Activated T-helper 17 cell treated with anti-CD3 and anti-CD28 coated beads, Interleukin-2, amount 50 U/mL, for 72 hours (primary cell): ENCODE measurements around the gene WNT11. TPM values are rescaled to one million over a fixed set of nuclear protein-coding genes. Genes with fewer than 3 reads are reported as not detected.

Experiments used
- ATAC-seq: fragments of 150-1000 bp; cut with Tn5 transposase; replicated peaks from 2 replicates; pipeline ENCODE4 v1.10.0; 2021; ENCODE audit warnings: mild to moderate bottlenecking, moderate library complexity
- H3K27ac Mint-ChIP-seq: one replicate; pipeline ENCODE4 v1.8.0; 2022; ENCODE audit warnings: mixed read lengths
- H3K27me3 Mint-ChIP-seq: one replicate; pipeline ENCODE4 v1.8.0; 2022; ENCODE audit warnings: mixed read lengths
- H3K36me3 Mint-ChIP-seq: one replicate; pipeline ENCODE4 v1.8.0; 2022; ENCODE audit warnings: low read depth, mild to moderate bottlenecking, mixed read lengths
- H3K4me1 Mint-ChIP-seq: one replicate; pipeline ENCODE4 v1.8.0; 2022; ENCODE audit warnings: mixed read lengths
- H3K4me3 Mint-ChIP-seq: one replicate; pipeline ENCODE4 v1.8.0; 2022; ENCODE audit warnings: mild to moderate bottlenecking, mixed read lengths
- H3K9me3 Mint-ChIP-seq: one replicate; pipeline ENCODE4 v1.8.0; 2022; ENCODE audit warnings: mixed read lengths
- total RNA-seq, 2 donors: library from RNA; stranded (reverse); gene quantifications; one replicate each; pipeline ENCODE4 v1.2.3, GENCODE V29; 2022

WNT11 gene
- total RNA-seq, 2 donors from 2014 or later = not detected

DNA sequence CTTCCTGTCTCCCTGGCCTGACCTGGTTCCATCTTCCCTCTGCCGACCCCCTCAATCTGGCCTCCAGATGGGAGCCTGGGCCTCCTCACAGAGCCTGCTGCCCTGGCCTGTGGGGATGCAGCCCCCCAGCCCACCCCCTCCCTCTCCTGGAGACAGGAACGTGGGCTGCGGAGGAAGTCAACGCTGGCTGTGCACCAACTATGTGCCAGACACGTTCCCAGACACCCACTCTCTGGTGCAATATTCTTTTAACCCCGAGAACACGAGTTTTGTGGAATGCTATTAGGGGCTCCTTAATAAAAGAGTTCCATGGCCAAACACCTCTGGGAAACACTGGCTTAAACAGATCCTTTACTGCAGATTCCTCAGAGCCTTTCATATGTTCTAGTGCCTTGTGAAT lies 15.9 kb downstream of the WNT11 start:
- no peaks in the 10 kb centered on the region for H3K9me3 Mint-ChIP-seq
- H3K27ac Mint-ChIP-seq = no peak overlapping the region
- H3K4me3 Mint-ChIP-seq = no peak overlapping the region
- H3K4me1 Mint-ChIP-seq = peaks cover 3% of the 10 kb centered on the region
- H3K27me3 Mint-ChIP-seq = no peaks in the 10 kb centered on the region
- no peaks in the 10 kb centered on the region for H3K36me3 Mint-ChIP-seq
- ATAC-seq = no peak

DNA sequence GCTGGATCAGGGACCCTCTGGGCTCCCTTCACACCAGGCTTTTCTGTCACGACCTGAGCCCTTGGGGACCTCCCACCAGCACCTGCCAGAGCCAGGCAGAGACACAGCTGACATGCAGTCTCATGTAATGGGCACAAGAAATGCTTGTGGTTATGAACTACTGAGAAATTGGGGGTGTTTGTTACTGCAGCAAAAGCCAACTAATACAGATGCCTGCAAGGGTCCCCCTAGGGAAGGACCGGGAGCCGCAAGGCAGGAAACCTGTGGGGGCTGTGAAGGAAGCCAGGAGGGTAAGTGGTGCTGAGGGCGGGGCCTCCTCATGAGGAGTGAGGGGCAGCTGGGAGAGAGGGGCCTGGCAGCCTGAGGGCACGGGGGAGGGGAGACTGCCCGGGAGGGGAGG lies 16.6 kb downstream of the WNT11 start:
- no peak for ATAC-seq
- H3K36me3 Mint-ChIP-seq = no peaks in the 10 kb centered on the region

DNA sequence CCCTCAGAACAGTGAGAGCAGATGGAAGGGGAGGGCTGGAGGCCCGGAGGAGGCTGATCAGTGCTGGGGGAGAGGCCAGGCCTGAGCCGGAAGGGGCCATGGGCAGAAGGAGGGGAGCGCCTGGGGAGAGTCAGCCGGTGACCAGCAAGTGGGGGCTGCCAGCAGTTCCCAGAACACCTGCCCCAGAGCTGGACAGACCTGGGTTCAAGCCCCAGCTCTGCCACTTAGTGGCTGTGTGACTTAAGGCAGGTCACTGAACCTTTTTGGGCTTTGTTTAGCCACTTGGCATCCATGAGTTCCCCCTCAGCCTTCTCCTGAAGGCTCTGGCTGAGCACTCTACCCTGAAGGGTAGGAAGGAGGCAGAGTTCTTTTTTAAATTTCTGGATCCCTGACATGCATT lies 17.4 kb downstream of the WNT11 start:
- H3K27ac Mint-ChIP-seq = peak overlapping the region; percentile 5
- no peaks in the 10 kb centered on the region for H3K27me3 Mint-ChIP-seq
- no peaks in the 10 kb centered on the region for H3K36me3 Mint-ChIP-seq
- H3K9me3 Mint-ChIP-seq = no peaks in the 10 kb centered on the region
- H3K4me3 Mint-ChIP-seq = no peak overlapping the region
- ATAC-seq = no peak
- peaks cover 5% of the 10 kb centered on the region for H3K4me1 Mint-ChIP-seq

More for the DNA sequence above, 16.6 kb downstream of the WNT11 start:
- H3K9me3 Mint-ChIP-seq = no peaks in the 10 kb centered on the region
- no peak overlapping the region for H3K27ac Mint-ChIP-seq
- H3K4me1 Mint-ChIP-seq = peaks cover 5% of the 10 kb centered on the region
- no peaks in the 10 kb centered on the region for H3K27me3 Mint-ChIP-seq
- no peak overlapping the region for H3K4me3 Mint-ChIP-seq

DNA sequence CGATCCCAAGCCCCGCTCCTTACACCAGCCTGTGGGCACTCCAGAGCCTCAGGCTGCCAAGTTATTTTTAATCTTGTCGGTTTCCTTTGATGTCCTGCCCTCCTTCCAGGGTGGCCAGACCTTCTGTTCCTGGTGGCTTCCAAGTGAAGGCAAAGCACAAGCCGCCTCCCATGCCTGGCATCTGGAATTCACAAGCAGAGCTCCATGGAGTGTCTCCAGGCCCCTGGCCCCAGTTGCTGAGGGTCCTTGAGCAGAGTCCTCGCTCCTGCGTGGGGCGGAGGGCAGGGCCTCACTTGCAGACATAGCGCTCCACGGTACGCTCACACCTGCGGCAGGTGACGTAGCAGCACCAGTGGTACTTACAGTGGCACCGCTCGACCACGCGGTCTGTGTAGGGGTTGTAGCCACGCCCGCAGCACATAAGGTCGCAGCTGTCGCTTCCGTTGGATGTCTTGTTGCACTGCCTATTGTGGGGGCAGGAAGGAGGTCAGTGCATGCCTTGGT lies 19.5 kb downstream of the WNT11 start:
- no peaks in the 10 kb centered on the region for H3K36me3 Mint-ChIP-seq
- no peak overlapping the region for H3K4me3 Mint-ChIP-seq
- H3K4me1 Mint-ChIP-seq = peaks cover 5% of the 10 kb centered on the region
- no peak for ATAC-seq
- H3K27ac Mint-ChIP-seq = no peak overlapping the region
- no peaks in the 10 kb centered on the region for H3K9me3 Mint-ChIP-seq
- no peaks in the 10 kb centered on the region for H3K27me3 Mint-ChIP-seq

DNA sequence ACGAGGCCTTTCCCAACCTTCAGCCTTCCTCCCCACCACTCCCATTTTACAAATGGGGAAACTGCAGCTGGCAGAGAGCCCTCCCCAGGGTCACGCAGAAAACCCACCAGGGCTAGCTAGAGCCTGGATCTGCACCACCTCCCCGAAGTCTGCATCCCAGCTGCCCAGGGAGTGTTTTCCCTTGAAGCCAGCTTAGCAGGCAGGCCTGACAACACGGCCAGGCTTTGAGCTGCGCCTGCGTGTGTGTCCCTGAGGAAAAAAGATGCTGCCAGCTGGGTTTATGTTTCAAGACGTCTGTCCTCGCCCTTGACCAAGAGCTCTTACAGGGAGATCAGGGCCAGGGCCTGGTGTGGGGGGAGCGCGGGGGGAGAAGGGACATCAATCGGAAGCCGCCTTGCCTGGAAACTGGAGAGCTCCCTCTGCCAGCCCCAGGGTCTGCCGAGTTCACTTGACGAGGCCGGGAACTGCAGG lies 20.3 kb downstream of the WNT11 start:
- Mint-ChIP-seq H3K9me3 (no peaks in the 10 kb centered on the region), H3K4me1 (peaks cover 5% of the 10 kb centered on the region), H3K36me3 (no peaks in the 10 kb centered on the region), H3K4me3 (no peak overlapping the region), H3K27ac (peak overlapping the region; percentile 33), H3K27me3 (no peaks in the 10 kb centered on the region)
- no peak for ATAC-seq

DNA sequence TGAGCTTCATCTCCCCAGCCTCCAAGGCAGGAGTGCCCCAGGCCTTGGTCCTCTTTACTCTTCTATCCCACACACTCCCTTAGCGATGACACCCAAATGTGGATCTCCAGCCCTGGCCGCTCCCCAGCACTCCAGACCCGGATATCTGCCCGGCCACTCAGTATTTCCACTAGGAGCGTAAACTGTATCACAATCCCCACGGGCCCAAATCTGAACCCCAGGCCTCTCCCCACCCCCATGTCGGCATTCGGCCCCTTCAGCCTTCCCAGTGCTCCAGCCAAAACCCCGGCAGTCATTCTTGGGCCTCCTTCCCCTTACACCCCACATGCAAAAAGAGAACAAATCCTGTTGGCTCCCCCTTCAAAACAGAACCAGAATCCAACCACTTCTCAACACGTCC lies 20.8 kb downstream of the WNT11 start:
- Mint-ChIP-seq H3K9me3 (no peaks in the 10 kb centered on the region), H3K27ac (peak overlapping the region; percentile 33), H3K4me1 (peaks cover 5% of the 10 kb centered on the region), H3K27me3 (no peaks in the 10 kb centered on the region), H3K36me3 (no peaks in the 10 kb centered on the region), H3K4me3 (no peak overlapping the region)
- no peak for ATAC-seq

DNA sequence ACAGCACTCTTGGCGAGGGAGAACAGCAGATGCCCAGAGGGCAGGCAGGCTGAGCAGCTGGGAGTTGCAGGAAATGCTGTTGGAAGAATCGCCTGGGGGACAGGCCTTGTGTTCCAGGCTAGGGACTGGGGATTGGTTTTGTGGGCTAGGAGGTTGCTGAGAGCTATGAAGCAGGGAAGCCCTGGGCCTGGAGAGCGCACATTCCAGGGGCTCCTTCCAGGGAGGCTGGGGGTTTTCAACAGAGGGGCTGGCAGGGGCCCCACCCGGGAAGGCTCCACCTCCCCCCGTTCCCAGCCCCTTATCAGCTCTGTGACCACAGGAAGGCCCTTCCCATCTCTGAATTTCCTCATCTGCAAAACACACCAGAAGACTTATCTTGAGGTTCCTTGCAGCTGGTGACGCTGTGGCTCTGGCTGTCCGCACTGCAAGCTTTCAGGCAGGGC lies 21.7 kb downstream of the WNT11 start:
- Mint-ChIP-seq H3K9me3 (no peaks in the 10 kb centered on the region), H3K27ac (no peak overlapping the region), H3K36me3 (no peaks in the 10 kb centered on the region), H3K4me1 (peaks cover 5% of the 10 kb centered on the region), H3K4me3 (no peak overlapping the region), H3K27me3 (no peaks in the 10 kb centered on the region)
- ATAC-seq = no peak

DNA sequence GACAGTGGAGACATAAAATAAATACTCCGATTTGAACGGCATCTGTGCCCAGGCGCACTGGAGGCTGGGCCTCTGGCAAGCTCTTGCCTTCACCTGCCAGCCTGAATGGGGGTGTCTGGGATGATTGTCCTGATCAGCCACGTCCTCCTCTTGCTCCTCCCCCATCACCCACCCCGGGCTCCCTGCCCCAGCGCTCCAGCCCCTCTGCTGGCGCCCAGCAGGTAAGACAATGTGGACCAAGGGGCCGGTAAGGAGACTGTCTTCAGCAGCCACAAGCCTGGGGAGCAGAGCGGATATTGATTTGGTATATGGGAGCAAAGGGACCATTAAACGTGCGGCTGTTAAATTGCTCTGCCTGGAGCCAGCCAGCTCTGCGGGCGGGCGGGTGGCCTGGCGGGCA lies 24.9 kb downstream of the WNT11 start:
- no peak overlapping the region for H3K27ac Mint-ChIP-seq
- peaks cover 5% of the 10 kb centered on the region for H3K4me1 Mint-ChIP-seq
- no peaks in the 10 kb centered on the region for H3K9me3 Mint-ChIP-seq
- H3K36me3 Mint-ChIP-seq = no peaks in the 10 kb centered on the region
- ATAC-seq = no peak
- no peak overlapping the region for H3K4me3 Mint-ChIP-seq
- no peaks in the 10 kb centered on the region for H3K27me3 Mint-ChIP-seq

DNA sequence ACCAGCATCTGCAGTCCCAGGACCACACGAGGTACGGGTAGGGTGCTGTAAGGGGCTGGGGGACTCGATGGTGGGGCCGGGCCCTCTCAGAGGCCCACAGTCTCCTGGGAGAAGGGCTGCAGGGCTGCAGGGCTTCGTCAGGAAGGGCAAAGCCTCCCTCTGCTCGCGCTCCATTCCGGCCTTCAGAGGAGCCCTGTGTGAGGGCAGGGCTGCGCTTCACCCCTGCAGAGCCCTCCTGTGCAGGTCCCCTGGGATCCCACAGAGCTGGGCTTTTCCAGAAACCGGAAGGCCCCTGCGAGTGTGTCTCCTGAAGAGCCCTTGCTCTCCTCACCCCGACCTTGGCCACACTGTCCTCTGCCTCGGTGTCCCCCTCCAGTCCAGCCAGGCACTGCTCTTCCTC lies 27.2 kb downstream of the WNT11 start:
- no peaks in the 10 kb centered on the region for H3K4me1 Mint-ChIP-seq
- ATAC-seq = no peak
- H3K9me3 Mint-ChIP-seq = no peaks in the 10 kb centered on the region
- no peak overlapping the region for H3K4me3 Mint-ChIP-seq
- H3K36me3 Mint-ChIP-seq = no peaks in the 10 kb centered on the region
- no peak overlapping the region for H3K27ac Mint-ChIP-seq
- no peaks in the 10 kb centered on the region for H3K27me3 Mint-ChIP-seq

DNA sequence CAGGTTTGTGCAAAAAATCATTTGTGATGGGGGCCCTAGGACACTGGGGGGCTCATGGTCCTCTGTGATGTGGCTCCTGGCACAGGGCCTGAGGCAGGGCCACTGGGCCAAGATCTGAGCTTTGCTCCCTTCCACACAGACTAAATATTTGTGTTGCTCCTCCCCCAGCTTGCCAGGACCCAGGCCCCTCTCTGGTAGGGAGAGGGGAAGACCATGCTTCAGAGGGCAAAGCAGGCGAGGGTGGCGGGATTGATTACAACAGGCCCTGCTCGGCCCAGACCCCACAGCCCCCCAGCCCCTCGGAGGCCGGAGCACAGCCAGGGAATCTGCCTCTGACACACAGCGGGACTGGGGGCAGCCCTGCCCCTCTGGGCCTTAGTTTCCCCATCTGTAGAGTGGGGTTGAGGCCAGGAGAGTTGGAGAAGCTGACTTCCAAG lies 29.0 kb downstream of the WNT11 start:
- Mint-ChIP-seq H3K36me3 (no peaks in the 10 kb centered on the region), H3K9me3 (no peaks in the 10 kb centered on the region), H3K27me3 (no peaks in the 10 kb centered on the region), H3K27ac (no peak overlapping the region), H3K4me1 (no peaks in the 10 kb centered on the region), H3K4me3 (no peak overlapping the region)
- ATAC-seq = no peak

DNA sequence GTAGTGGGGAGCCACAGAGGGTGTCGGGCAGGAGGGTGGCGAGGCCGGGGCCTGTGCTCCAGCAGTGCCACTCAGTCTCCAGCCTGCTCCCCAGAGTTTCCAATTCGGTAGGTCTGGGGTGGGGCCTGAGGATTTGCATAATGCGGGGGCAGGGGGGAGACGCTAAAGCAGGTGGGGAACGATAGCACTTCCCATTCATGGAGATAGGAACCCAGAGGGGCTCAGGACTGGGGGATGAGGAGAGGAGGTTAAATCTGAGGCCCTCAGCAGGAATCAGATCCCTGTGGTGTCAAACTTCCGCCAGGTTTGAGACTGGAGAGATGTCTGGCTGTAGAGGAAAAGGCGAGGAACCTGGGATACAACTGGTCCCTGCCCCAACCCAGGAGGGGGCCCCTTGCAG lies 29.8 kb downstream of the WNT11 start:
- H3K27ac Mint-ChIP-seq = no peak overlapping the region
- H3K4me3 Mint-ChIP-seq = no peak overlapping the region
- no peaks in the 10 kb centered on the region for H3K27me3 Mint-ChIP-seq
- no peaks in the 10 kb centered on the region for H3K9me3 Mint-ChIP-seq
- H3K36me3 Mint-ChIP-seq = no peaks in the 10 kb centered on the region
- no peaks in the 10 kb centered on the region for H3K4me1 Mint-ChIP-seq
- no peak for ATAC-seq

DNA sequence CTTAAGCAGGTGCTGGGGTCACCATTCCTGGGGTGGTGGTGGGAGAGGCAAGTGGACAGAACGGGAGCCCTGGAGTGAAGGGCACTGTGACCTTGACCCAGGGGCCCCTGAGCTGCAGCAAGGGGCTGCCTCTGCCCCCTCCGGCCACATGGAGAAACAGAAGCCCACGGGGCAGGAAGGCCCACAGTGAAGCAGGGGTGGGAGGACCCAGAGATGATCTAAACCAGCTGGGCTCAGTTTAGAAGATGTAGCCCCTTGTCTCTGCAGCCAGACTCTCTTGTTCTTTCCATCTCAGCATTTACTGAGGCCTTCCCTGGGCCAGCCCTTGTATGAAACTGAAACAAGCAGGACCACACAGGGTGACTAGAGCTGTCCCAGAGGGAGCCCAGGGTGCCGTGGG lies 30.5 kb downstream of the WNT11 start:
- ATAC-seq = no peak

DNA sequence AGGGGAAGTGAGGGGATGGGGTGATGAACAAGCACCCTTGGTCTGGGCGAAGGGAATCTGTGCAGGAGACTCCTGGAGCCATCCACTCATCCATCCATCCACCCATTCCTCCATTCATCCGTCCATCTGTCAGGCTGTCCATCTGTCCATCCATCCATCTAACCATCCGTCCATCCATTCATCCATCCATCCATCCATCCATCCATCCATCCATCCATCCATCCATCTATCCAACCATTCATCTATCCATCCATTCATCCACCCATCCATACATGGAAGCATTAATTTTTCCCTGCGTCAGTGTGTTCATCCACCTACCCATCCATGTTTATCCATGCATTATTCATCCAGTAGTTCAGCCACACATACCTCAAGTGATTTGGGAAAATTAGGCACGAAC lies 32.0 kb downstream of the WNT11 start:
- H3K9me3 Mint-ChIP-seq = no peaks in the 10 kb centered on the region
- H3K27me3 Mint-ChIP-seq = no peaks in the 10 kb centered on the region
- no peak overlapping the region for H3K27ac Mint-ChIP-seq
- H3K36me3 Mint-ChIP-seq = no peaks in the 10 kb centered on the region
- no peak for ATAC-seq
- no peak overlapping the region for H3K4me3 Mint-ChIP-seq
- H3K4me1 Mint-ChIP-seq = no peaks in the 10 kb centered on the region

More for the DNA sequence above, 30.5 kb downstream of the WNT11 start:
- Mint-ChIP-seq H3K4me1 (no peaks in the 10 kb centered on the region), H3K27ac (no peak overlapping the region), H3K9me3 (no peaks in the 10 kb centered on the region), H3K36me3 (no peaks in the 10 kb centered on the region), H3K27me3 (no peaks in the 10 kb centered on the region), H3K4me3 (no peak overlapping the region)

DNA sequence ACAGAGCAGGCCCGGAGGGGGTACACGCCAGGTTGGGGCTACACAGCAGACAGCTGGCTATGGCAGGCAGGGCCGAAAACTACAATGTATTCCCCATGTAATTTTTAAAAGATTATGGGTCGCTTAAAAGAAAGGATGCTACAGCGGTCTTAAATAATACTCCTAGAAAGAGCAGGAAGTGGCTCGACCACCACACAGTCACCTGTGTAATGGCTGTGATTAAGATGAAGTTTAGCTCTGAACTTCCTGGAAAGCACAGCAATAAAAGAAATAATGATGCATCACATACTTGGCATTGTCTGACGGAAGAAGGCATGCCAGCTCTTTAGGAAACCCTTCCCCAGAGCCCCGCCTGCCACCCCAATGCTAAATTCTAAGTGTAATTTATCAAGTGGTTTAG lies 32.6 kb downstream of the WNT11 start:
- no peaks in the 10 kb centered on the region for H3K36me3 Mint-ChIP-seq
- H3K27ac Mint-ChIP-seq = no peak overlapping the region
- H3K4me3 Mint-ChIP-seq = no peak overlapping the region
- H3K9me3 Mint-ChIP-seq = no peaks in the 10 kb centered on the region
- H3K27me3 Mint-ChIP-seq = no peaks in the 10 kb centered on the region
- no peak for ATAC-seq
- no peaks in the 10 kb centered on the region for H3K4me1 Mint-ChIP-seq

DNA sequence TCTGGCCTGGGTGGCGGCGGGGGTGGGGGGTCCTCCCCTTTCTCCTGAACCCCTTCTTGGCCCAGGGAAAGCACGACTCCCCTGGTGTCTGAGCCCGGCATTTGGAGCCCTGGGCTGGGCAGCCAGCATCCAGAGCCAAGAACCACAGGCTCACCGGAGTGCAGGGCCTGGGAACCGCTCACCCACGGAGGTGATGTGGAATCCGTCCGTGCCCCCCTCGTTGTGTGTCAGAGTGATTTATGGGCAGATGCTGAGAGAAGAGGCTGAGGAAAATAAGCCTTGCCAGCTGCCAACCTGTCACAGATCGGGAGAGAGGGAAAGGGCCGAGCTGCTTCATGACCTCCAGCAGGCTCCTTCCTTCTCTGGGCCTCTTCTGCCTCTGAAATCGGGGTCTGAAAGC lies 33.7 kb downstream of the WNT11 start:
- no peaks in the 10 kb centered on the region for H3K4me1 Mint-ChIP-seq
- no peaks in the 10 kb centered on the region for H3K36me3 Mint-ChIP-seq
- H3K27me3 Mint-ChIP-seq = no peaks in the 10 kb centered on the region
- H3K9me3 Mint-ChIP-seq = no peaks in the 10 kb centered on the region
- no peak for ATAC-seq
- H3K27ac Mint-ChIP-seq = no peak overlapping the region
- no peak overlapping the region for H3K4me3 Mint-ChIP-seq

DNA sequence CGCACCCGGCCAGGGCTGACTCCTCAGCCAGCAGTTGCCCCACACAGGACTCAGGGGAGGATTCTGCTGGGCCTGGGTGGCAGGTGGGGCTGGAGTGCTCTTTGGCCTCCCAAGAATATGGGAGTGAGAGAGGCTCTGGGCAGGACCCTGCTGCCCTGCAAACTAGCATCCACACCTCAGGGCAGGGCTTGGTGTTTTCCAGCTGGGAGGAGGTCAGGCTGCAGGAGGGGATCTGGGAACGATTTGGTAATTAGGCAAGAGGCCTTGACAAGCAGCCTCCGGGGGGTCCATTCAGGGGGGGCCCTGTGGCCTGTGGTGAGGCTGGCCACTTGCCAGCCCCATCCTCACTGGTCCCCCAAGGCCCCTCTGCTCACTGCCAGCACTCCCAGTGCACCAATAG lies 35.8 kb downstream of the WNT11 start:
- H3K4me3 Mint-ChIP-seq = no peak overlapping the region
- ATAC-seq = no peak

More for the DNA sequence above, 35.8 kb downstream of the WNT11 start:
- no peaks in the 10 kb centered on the region for H3K9me3 Mint-ChIP-seq
- H3K27me3 Mint-ChIP-seq = no peaks in the 10 kb centered on the region
- H3K27ac Mint-ChIP-seq = no peak overlapping the region
- no peaks in the 10 kb centered on the region for H3K36me3 Mint-ChIP-seq
- no peaks in the 10 kb centered on the region for H3K4me1 Mint-ChIP-seq
